WTC11 (cell line): ENCODE data around the gene STAMBPL1. TPM values are rescaled to one million over a fixed set of nuclear protein-coding genes. Genes with fewer than 3 reads are reported as not detected.

Source experiments
- ATAC-seq: fragments of 200-7000 bp; cut with Tn5 transposase; 2 replicates; pipeline ENCODE4 v1.10.0; 2021; ENCODE audit warnings: mild to moderate bottlenecking, moderate library complexity
- CTCF ChIA-PET: fragments of 300-600 bp; sonication (Branson Sonifier 250); formaldehyde crosslinking; loops from one replicate; lab custom pipeline; 2021; ENCODE audit warnings: antibody characterized with exemption; lab: Charles Lee
- POLR2A ChIA-PET: fragments of 350-600 bp; sonication (Branson Sonifier 250); formaldehyde crosslinking; loops from one replicate; lab custom pipeline; 2021; ENCODE audit warnings: antibody characterized with exemption; lab: Charles Lee
- DNase-seq: peaks from one replicate; pipeline ENCODE4 v3.0.0; 2021; ENCODE audit warnings: low spot score
- H3K27ac Mint-ChIP-seq: 2 replicates; pipeline ENCODE4 v1.8.0; 2021; ENCODE audit warnings: mixed read lengths
- H3K27me3 Mint-ChIP-seq: 2 replicates; pipeline ENCODE4 v1.8.0; 2021; ENCODE audit warnings: low read depth, mild to moderate bottlenecking, moderate library complexity, mixed read lengths
- H3K36me3 Mint-ChIP-seq: 2 replicates; pipeline ENCODE4 v1.8.0; 2021; ENCODE audit warnings: mixed read lengths
- H3K4me1 Mint-ChIP-seq: 2 replicates; pipeline ENCODE4 v1.8.0; 2022; ENCODE audit warnings: mixed read lengths
- H3K4me3 Mint-ChIP-seq: 2 replicates; pipeline ENCODE4 v1.8.0; 2021; ENCODE audit warnings: mild to moderate bottlenecking, moderate library complexity, mixed read lengths
- H3K9me3 Mint-ChIP-seq: 2 replicates; pipeline ENCODE4 v1.8.0; 2021; ENCODE audit warnings: mixed read lengths
- AR ChIP-seq: fragments of 250-450 bp; sonication (Bioruptor Pico); IDR thresholded peaks from 2 replicates; pipeline ENCODE4 v1.9.0; 2021; ENCODE audit warnings: mild to moderate bottlenecking
- ATF1 ChIP-seq: sonication (generic); formaldehyde crosslinking; IDR thresholded peaks from 2 replicates; pipeline ENCODE4 v1.8.1; 2023; ENCODE audit warnings: mild to moderate bottlenecking, moderate library complexity, missing genetic modification reagents
- CREB1 ChIP-seq: sonication (generic); formaldehyde crosslinking; IDR thresholded peaks from 2 replicates; pipeline ENCODE4 v1.8.0; 2023; ENCODE audit warnings: mild to moderate bottlenecking, missing genetic modification reagents
- EMX1 ChIP-seq: fragments of 250-450 bp; sonication (Bioruptor Pico); IDR thresholded peaks from 2 replicates; pipeline ENCODE4 v1.8.0; 2021; ENCODE audit warnings: mild to moderate bottlenecking
- ERG ChIP-seq: fragments of 250-450 bp; sonication (Bioruptor Pico); IDR thresholded peaks from 2 replicates; pipeline ENCODE4 v1.8.0; 2021; ENCODE audit warnings: mild to moderate bottlenecking
- ETV6 ChIP-seq: sonication (generic); formaldehyde crosslinking; IDR thresholded peaks from 2 replicates; pipeline ENCODE4 v1.8.1; 2022; ENCODE audit warnings: mild to moderate bottlenecking, missing genetic modification reagents
- FOXP1 ChIP-seq: sonication (generic); formaldehyde crosslinking; IDR thresholded peaks from 2 replicates; pipeline ENCODE4 v1.8.0; 2022; ENCODE audit warnings: missing genetic modification reagents, mild to moderate bottlenecking, moderate library complexity, borderline replicate concordance
- GTF2I ChIP-seq: fragments of 250-450 bp; sonication (Bioruptor Pico); conservative IDR thresholded peaks from 2 replicates; pipeline ENCODE4 v1.4.0; 2021; ENCODE audit warnings: mild to moderate bottlenecking
- IRF1 ChIP-seq: sonication (generic); formaldehyde crosslinking; IDR thresholded peaks from 2 replicates; pipeline ENCODE4 v1.8.0; 2023; ENCODE audit warnings: missing genetic modification reagents
- MXD4 ChIP-seq: fragments of 250-450 bp; sonication (Bioruptor Pico); IDR thresholded peaks from 2 replicates; pipeline ENCODE4 v1.8.0; 2021; ENCODE audit warnings: mild to moderate bottlenecking, moderate library complexity, borderline replicate concordance
- MYBL2 ChIP-seq: sonication (generic); formaldehyde crosslinking; IDR thresholded peaks from 2 replicates; pipeline ENCODE4 v1.8.1; 2023; ENCODE audit warnings: mild to moderate bottlenecking, moderate library complexity, missing genetic modification reagents
- NFATC4 ChIP-seq: fragments of 250-450 bp; sonication (Bioruptor Pico); IDR thresholded peaks from 2 replicates; pipeline ENCODE4 v1.9.0; 2021; ENCODE audit warnings: mild to moderate bottlenecking
- NFYB ChIP-seq: sonication (generic); formaldehyde crosslinking; conservative IDR thresholded peaks from 2 replicates; pipeline ENCODE4 v1.8.0; 2022; ENCODE audit warnings: low read depth, missing genetic modification reagents
- PRDM15 ChIP-seq: sonication (generic); formaldehyde crosslinking; IDR thresholded peaks from 2 replicates; pipeline ENCODE4 v1.8.0; 2022; ENCODE audit warnings: missing genetic modification reagents
- RORB ChIP-seq: fragments of 250-450 bp; sonication (Bioruptor Pico); IDR thresholded peaks from 2 replicates; pipeline ENCODE4 v1.9.0; 2021; ENCODE audit warnings: mild to moderate bottlenecking
- ZNF138 ChIP-seq: sonication (generic); formaldehyde crosslinking; conservative IDR thresholded peaks from 2 replicates; pipeline ENCODE4 v1.8.1; 2022; ENCODE audit warnings: mild to moderate bottlenecking, moderate library complexity, missing genetic modification reagents
- ZNF281 ChIP-seq: sonication (generic); formaldehyde crosslinking; IDR thresholded peaks from 2 replicates; pipeline ENCODE4 v1.8.0; 2023; ENCODE audit warnings: mild to moderate bottlenecking, missing genetic modification reagents
- total RNA-seq: library from RNA; stranded (reverse); gene quantifications from 3 replicates; pipeline ENCODE4 v1.2.3, GENCODE V29; 2021
- TF ChIP-seq, protein P1 (sequence below): sonication (generic); formaldehyde crosslinking; IDR thresholded peaks from 2 replicates; pipeline ENCODE4 v1.8.1; 2022; ENCODE audit warnings: mild to moderate bottlenecking, moderate library complexity, missing genetic modification reagents
- TF ChIP-seq, protein P2 (sequence below): sonication (generic); formaldehyde crosslinking; IDR thresholded peaks from 2 replicates; pipeline ENCODE4 v1.8.0; 2022; ENCODE audit warnings: mild to moderate bottlenecking, missing genetic modification reagents
- TF ChIP-seq, protein P3 (sequence below): fragments of 250-450 bp; sonication (Bioruptor Pico); conservative IDR thresholded peaks from 2 replicates; pipeline ENCODE4 v1.9.0; 2021; ENCODE audit warnings: mild to moderate bottlenecking

STAMBPL1 gene
- total RNA-seq, 1 experiment from 2014 or later = 3.9 TPM

DNA sequence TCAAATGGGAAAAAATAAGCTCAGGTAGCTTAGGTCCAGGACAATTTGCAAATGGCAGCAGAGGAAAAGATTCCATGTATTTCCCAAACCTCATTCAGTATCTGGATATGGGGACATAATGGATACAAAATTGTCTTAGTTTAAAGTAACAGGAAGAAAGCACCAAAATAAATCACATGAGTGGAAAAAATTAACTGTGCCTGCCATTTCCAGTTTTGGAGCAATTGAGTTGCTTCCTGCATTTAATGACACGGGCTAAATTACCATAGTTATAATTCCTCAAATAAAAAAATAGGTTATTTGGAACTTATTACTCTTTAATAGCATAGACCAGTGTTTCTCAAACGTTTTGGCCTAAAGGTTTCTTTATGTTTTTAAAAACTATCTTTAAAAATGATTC lies 6.3 kb upstream of the STAMBPL1 start:
- no peaks in the 10 kb centered on the region for H3K9me3 Mint-ChIP-seq
- no peak overlapping the region for H3K4me3 Mint-ChIP-seq
- TF ChIP-seq MXD4 (CRISPR knock-in tag) (no peak), AR (CRISPR knock-in tag) (no peak), EMX1 (CRISPR knock-in tag) (no peak), ZNF281 (no peak), PRDM15 (CRISPR knock-in tag) (no peak), ATF1 (CRISPR knock-in tag) (no peak), ZNF138 (no peak), MYBL2 (CRISPR knock-in tag) (no peak), ERG (no peak), GTF2I (no peak), IRF1 (CRISPR knock-in tag) (no peak), CREB1 (no peak), ETV6 (CRISPR knock-in tag) (no peak), FOXP1 (CRISPR knock-in tag) (no peak), NFATC4 (CRISPR knock-in tag) (no peak), RORB (CRISPR knock-in tag) (no peak), NFYB (CRISPR knock-in tag) (no peak)
- TF ChIP-seq, protein P1, sequence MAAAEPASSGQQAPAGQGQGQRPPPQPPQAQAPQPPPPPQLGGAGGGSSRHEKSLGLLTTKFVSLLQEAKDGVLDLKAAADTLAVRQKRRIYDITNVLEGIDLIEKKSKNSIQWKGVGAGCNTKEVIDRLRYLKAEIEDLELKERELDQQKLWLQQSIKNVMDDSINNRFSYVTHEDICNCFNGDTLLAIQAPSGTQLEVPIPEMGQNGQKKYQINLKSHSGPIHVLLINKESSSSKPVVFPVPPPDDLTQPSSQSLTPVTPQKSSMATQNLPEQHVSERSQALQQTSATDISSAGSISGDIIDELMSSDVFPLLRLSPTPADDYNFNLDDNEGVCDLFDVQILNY = no peak
- TF ChIP-seq, protein P2, sequence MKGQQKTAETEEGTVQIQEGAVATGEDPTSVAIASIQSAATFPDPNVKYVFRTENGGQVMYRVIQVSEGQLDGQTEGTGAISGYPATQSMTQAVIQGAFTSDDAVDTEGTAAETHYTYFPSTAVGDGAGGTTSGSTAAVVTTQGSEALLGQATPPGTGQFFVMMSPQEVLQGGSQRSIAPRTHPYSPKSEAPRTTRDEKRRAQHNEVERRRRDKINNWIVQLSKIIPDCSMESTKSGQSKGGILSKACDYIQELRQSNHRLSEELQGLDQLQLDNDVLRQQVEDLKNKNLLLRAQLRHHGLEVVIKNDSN = no peak
- TF ChIP-seq, protein P3, sequence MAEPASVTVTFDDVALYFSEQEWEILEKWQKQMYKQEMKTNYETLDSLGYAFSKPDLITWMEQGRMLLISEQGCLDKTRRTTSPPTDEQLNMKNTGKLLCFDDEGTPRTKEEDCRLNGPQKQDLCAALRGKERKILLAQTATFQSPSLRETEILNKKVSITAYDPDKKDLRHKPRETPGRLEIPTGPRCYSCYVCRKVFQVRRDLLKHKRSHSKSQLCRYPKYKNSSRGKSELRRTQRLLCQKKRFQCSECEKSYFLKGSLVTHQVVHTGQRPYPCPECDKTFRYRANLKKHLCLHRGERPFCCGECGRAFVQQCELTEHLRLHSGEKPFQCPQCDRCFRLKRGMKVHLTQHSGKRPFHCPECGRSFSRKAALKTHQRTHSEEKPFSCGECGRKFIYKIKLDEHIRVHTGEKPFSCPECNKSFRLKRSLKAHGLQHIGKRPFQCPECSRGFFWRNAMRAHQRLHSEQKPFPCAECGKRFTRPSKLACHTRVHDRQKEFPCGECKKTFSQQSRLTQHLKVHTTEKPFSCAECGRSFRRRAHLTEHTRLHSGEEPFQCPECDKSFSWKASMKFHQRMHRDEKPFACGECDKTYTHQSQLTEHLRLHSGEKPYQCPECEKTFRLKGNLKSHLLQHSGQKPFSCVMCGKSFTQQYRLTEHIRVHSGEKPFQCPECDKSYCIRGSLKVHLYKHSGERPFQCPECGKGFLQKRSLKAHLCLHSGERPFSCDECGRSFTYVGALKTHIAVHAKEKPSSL = no peak
- DNase-seq (no peak), ATAC-seq (no peak)
- CTCF ChIA-PET = interaction anchor here (0.6 kb wide), 1 partner anchor 50 kb away, joined by 3 read pairs; no protein-coding TSS in a partner anchor
- H3K36me3 Mint-ChIP-seq = no peaks in the 10 kb centered on the region
- POLR2A ChIA-PET = no interaction called here
- no peak overlapping the region for H3K27ac Mint-ChIP-seq
- peaks cover 23% of the 10 kb centered on the region for H3K4me1 Mint-ChIP-seq
- H3K27me3 Mint-ChIP-seq = peaks cover 6% of the 10 kb centered on the region; the same call in 1 of the 2 replicates
